Transverse colon (tissue), 4 donors: Measurements from ENCODE around the gene ARPP21. TPM values are rescaled to one million over a fixed set of nuclear protein-coding genes. Genes with fewer than 3 reads are reported as not detected.

Source experiments
- DNase-seq: peaks from one replicate; pipeline ENCODE4 v3.0.0-alpha.2; 2019
- H3K27ac ChIP-seq, 4 donors: fragments of 200-600 bp; sonication (generic); 2 replicates each; pipeline ENCODE4 v1.5.1; 2016 to 2018; ENCODE audit warnings: inconsistent platforms in 4 of 4
- H3K27me3 ChIP-seq: fragments of 200-600 bp; sonication (generic); 2 replicates; pipeline ENCODE4 v1.5.1; 2017; ENCODE audit warnings: inconsistent platforms
- H3K36me3 ChIP-seq, 4 donors: fragments of 200-600 bp; sonication (generic); 2 replicates each; pipeline ENCODE4 v1.5.1; 2017 to 2019; ENCODE audit warnings: inconsistent platforms in 4 of 4
- H3K4me1 ChIP-seq, 4 donors: fragments of 200-600 bp; sonication (generic); 2 replicates each; pipeline ENCODE4 v1.5.1; 2017 to 2020; ENCODE audit warnings: inconsistent platforms in 4 of 4
- H3K4me3 ChIP-seq, 4 donors: fragments of 200-600 bp; sonication (generic); 1 replicate in 1 of 4; 2 replicates in 3 of 4; pipeline versions ENCODE4 v1.5.1 to v1.6.1; 2017 to 2019; ENCODE audit warnings: inconsistent platforms in 4 of 4
- H3K9me3 ChIP-seq, 2 donors: fragments of 200-600 bp; sonication (generic); 2 replicates each; pipeline ENCODE4 v1.5.1; 2017 to 2019; ENCODE audit warnings: inconsistent platforms in 2 of 2
- CTCF ChIP-seq, 5 experiments: fragments of 200-600 bp in 3 of 5; fragments of 450-650 bp in 2 of 5; sonication (generic) in 3 of 5; IDR thresholded peaks; 1 replicate in 2 of 5; 2 replicates in 3 of 5; pipeline ENCODE4 v1.5.1; 2016 to 2017; ENCODE audit warnings: antibody characterized with exemption in 5 of 5, inconsistent platforms in 3 of 5, mild to moderate bottlenecking in 2 of 5, moderate library complexity in 1 of 5
- EP300 ChIP-seq: sonication (generic); formaldehyde crosslinking; IDR thresholded peaks from one replicate; pipeline ENCODE4 v1.6.1; 2017; ENCODE audit warnings: antibody characterized with exemption, low read depth
- POLR2A ChIP-seq: fragments of 450-650 bp; IDR thresholded peaks from one replicate; pipeline ENCODE4 v1.6.1; 2016; ENCODE audit warnings: antibody characterized with exemption, mild to moderate bottlenecking, moderate library complexity
- POLR2AphosphoS5 ChIP-seq, 3 donors: sonication (generic); formaldehyde crosslinking; IDR thresholded peaks; one replicate each; pipeline ENCODE4 v1.6.1; 2016; ENCODE audit warnings: antibody characterized with exemption in 3 of 3
- WGBS, 2 donors: methylation state at CpG; one replicate each; pipeline ENCODE4 v1.1.5; 2018; ENCODE audit warnings: low coverage in 1 of 2; 5-methylcytosine and 5-hydroxymethylcytosine counted together
- in situ Hi-C, 4 donors: fragments of 200-750 bp; cut with MboI; loops; one replicate each; pipeline versions ENCODE4 v1.15.0 to v1.15.1; 2017; ENCODE audit warnings: low sequenced_read_pairs in 3 of 4, low pct_ligation_motif_present in 1 of 4, low pct_unique_long_range_greater_than_20kb in 1 of 4
- intact Hi-C: fragments of 100-400 bp; cut with DNase I; formaldehyde crosslinking; loops from one replicate; pipeline ENCODE4 v1.15.1; 2023; ENCODE audit warnings: low total_unique reads
- total RNA-seq, 4 donors: library from RNA; depleted of rRNA; stranded (reverse); fragments of >200 nt; gene quantifications; one replicate each; pipeline ENCODE4 v1.1.0, GENCODE V29; 2016

The ARPP21 gene
- total RNA-seq, 4 donors from 2014 or later, result 0.32 TPM; not detected in 3

- H3K9me3 ChIP-seq, result no peaks in the 10 kb centered on the region
- no peaks in the 10 kb centered on the region for H3K27me3 ChIP-seq
- no peaks in the 10 kb centered on the region for H3K36me3 ChIP-seq
- whole genome bisulfite sequencing, 2 donors, result 75 to 76% methylated on average over 4 of the region's 4 CpGs
- TF ChIP-seq CTCF (IDR thresholded peaks at IDR 0.05), result no peak
- TF ChIP-seq POLR2AphosphoS5 (IDR thresholded peaks at IDR 0.05), result no peak
- TF ChIP-seq EP300, result no peak
- no peak for TF ChIP-seq POLR2A
- no peak overlapping the region for H3K27ac ChIP-seq
- in situ Hi-C loops, result no loop called here
- intact Hi-C loops, result no loop called here
- DNase-seq, result no peak
- H3K4me1 ChIP-seq, result no peaks in the 10 kb centered on the region
- H3K4me3 ChIP-seq, result no peak overlapping the region
Measured at GRCh38 chr3:35785234-35785888, 146.0 kb downstream of the ARPP21 start.

- H3K4me1 ChIP-seq, result no peaks in the 10 kb centered on the region
- intact Hi-C loops, result no loop called here
- in situ Hi-C loops, result no loop called here
- no peaks in the 10 kb centered on the region for H3K27me3 ChIP-seq
- 45 to 59% methylated on average over 1 of the region's 1 CpG for WGBS, 2 donors
- TF ChIP-seq POLR2AphosphoS5 (IDR thresholded peaks at IDR 0.05), result no peak
- no peak for TF ChIP-seq EP300
- TF ChIP-seq CTCF (IDR thresholded peaks at IDR 0.05), result no peak
- TF ChIP-seq POLR2A, result no peak
- H3K27ac ChIP-seq, result no peak overlapping the region
- no peaks in the 10 kb centered on the region for H3K36me3 ChIP-seq
- no peak for DNase-seq
- no peaks in the 10 kb centered on the region for H3K9me3 ChIP-seq
- no peak overlapping the region for H3K4me3 ChIP-seq
Measured at GRCh38 chr3:35787936-35788335, 148.6 kb downstream of the ARPP21 start.

GRCh38 chr3:35789042-35789831, 149.9 kb downstream of the ARPP21 start:
- Histone ChIP-seq H3K36me3 (no peaks in the 10 kb centered on the region), H3K4me1 (no peaks in the 10 kb centered on the region), H3K27me3 (no peaks in the 10 kb centered on the region), H3K4me3 (no peak overlapping the region), H3K9me3 (no peaks in the 10 kb centered on the region), H3K27ac (no peak overlapping the region)
- no peak for TF ChIP-seq POLR2AphosphoS5 (IDR thresholded peaks at IDR 0.05)
- TF ChIP-seq POLR2A, result no peak
- in situ Hi-C loops, result no loop called here
- intact Hi-C loops, result no loop called here
- 55 to 68% methylated on average over 3 to 4 of the region's 4 CpGs for WGBS, 2 donors
- DNase-seq, result no peak

GRCh38 chr3:35790764-35791163, 151.4 kb downstream of the ARPP21 start:
- Histone ChIP-seq H3K4me1 (no peaks in the 10 kb centered on the region), H3K27ac (no peak overlapping the region), H3K36me3 (no peaks in the 10 kb centered on the region), H3K27me3 (no peaks in the 10 kb centered on the region), H3K4me3 (no peak overlapping the region), H3K9me3 (no peaks in the 10 kb centered on the region)
- intact Hi-C loops (no loop called here), in situ Hi-C loops (no loop called here)
- TF ChIP-seq POLR2AphosphoS5 (IDR thresholded peaks at IDR 0.05), result no peak
- no peak for TF ChIP-seq EP300
- TF ChIP-seq POLR2A, result no peak
- no peak for TF ChIP-seq CTCF (IDR thresholded peaks at IDR 0.05)
- no peak for DNase-seq
- 87 to 91% methylated on average over 1 of the region's 1 CpG for WGBS, 2 donors
